HL-60 (cell line): Measurements from ENCODE around the gene EVA1A.

Experiments
- DNase-seq, 2 experiments: peaks; one replicate each; pipeline ENCODE4 v3.0.0-alpha.2; 2010 to 2020; ENCODE audit warnings: low read depth in 1 of 2, low spot score in 1 of 2
- H3K27ac ChIP-seq: fragments of 250-450 bp; sonication (Bioruptor Pico); replicated peaks from 2 replicates; pipeline ENCODE4 v1.5.1; 2020; ENCODE audit warnings: mild to moderate bottlenecking, moderate library complexity
- H3K27me3 ChIP-seq: fragments of 250-450 bp; sonication (Bioruptor Pico); 2 replicates; pipeline ENCODE4 v1.5.1; 2021; ENCODE audit warnings: mild to moderate bottlenecking, moderate library complexity; ENCODE audit not compliant: insufficient read depth, poor library complexity, severe bottlenecking
- H3K4me3 ChIP-seq: replicated peaks from 2 replicates; pipeline ENCODE4 v1.5.1; 2011; ENCODE audit warnings: mild to moderate bottlenecking, control low read depth, low read length; ENCODE audit not compliant: insufficient read depth
- CTCF ChIP-seq: IDR thresholded peaks from one replicate; pipeline ENCODE4 v1.5.1; 2011; ENCODE audit warnings: low read length, control low read depth, inconsistent platforms; ENCODE audit not compliant: insufficient read depth
- GABPA ChIP-seq: IDR thresholded peaks from 2 replicates; pipeline ENCODE4 v1.6.1; 2012; ENCODE audit warnings: low read depth
- POLR2AphosphoS5 ChIP-seq: IDR thresholded peaks from 2 replicates; pipeline ENCODE4 v1.6.1; 2012; ENCODE audit warnings: low read depth
- REST ChIP-seq: IDR thresholded peaks from 2 replicates; pipeline ENCODE4 v1.6.1; 2012; ENCODE audit warnings: low read depth; ENCODE audit not compliant: insufficient replicate concordance
- SPI1 ChIP-seq: IDR thresholded peaks from 2 replicates; pipeline ENCODE4 v1.6.1; 2012; ENCODE audit warnings: low read depth, mild to moderate bottlenecking, borderline replicate concordance

Gene EVA1A

GRCh38 chr2:75493230-75493629 lies 67.5 kb downstream of the EVA1A start:
- no peak overlapping the region for H3K27ac ChIP-seq
- H3K27me3 ChIP-seq: no peaks in the 10 kb centered on the region
- DNase-seq: no peak
- H3K4me3 ChIP-seq: no peak overlapping the region
- TF ChIP-seq SPI1: no peak
- TF ChIP-seq POLR2AphosphoS5: no peak
- TF ChIP-seq REST: no peak
- no peak for TF ChIP-seq CTCF
- no peak for TF ChIP-seq GABPA

GRCh38 chr2:75491129-75491753 lies 69.5 kb downstream of the EVA1A start:
- TF ChIP-seq CTCF (no peak), REST (no peak), POLR2AphosphoS5 (no peak), GABPA (no peak), SPI1 (no peak)
- Histone ChIP-seq H3K4me3 (no peak overlapping the region), H3K27ac (no peak overlapping the region), H3K27me3 (no peaks in the 10 kb centered on the region)
- DNase-seq: no peak

GRCh38 chr2:75489721-75490120 lies 71.0 kb downstream of the EVA1A start:
- TF ChIP-seq CTCF: no peak
- TF ChIP-seq SPI1: no peak
- TF ChIP-seq GABPA: no peak
- TF ChIP-seq REST: no peak
- TF ChIP-seq POLR2AphosphoS5: no peak
- Histone ChIP-seq H3K27ac (no peak overlapping the region), H3K27me3 (no peaks in the 10 kb centered on the region), H3K4me3 (no peak overlapping the region)
- no peak for DNase-seq
